ENCODE results near the gene JDP2. TPM values are rescaled to one million over a fixed set of nuclear protein-coding genes. Genes with fewer than 3 reads are reported as not detected.

The JDP2 gene
- total and polyA plus RNA-seq, 12 donors: 6.8 to 59.8 (median 31.8) TPM

DNA sequence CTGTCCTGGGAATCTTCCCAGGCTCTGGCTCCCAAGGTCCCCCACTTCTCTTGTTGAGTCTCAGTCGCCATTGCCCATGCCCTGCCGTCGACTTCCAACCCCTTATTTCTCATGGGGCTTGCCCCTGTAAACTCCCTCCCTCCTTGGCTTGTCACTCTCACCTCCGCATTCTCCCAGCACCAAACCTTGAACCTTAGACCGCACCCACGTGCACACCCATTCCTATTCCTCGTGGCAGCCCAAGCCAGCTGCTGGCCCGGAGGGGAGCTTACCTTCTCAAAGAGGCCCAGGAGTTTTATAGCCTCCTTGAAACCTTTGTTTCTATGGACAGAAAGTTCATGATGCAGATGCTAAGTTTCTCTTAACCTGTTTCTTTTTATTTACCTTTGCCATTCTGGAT lies 4.6 kb downstream of the JDP2 start:
- 90 to 95% (median 93%) methylated on average over 8 of the region's 8 CpGs for WGBS, 4 donors
- Histone ChIP-seq H3K9me3 (replicated peaks in 1 of 3) (no peaks in the 10 kb centered on the region), H3K36me3 (replicated peaks in 1 of 2) (peaks cover 0 to 26% of the 10 kb centered on the region in 2 donors), H3K27ac (no peak overlapping the region), H3K4me1 (replicated peaks in 1 of 2) (peaks cover 7 to 59% of the 10 kb centered on the region in 2 donors), H3K4me3 (no peak overlapping the region), H3K27me3 (no peaks in the 10 kb centered on the region)
- intact Hi-C loops (cut with DNase I): no loop called here
- no peak for DNase-seq
- TF ChIP-seq, protein P1, sequence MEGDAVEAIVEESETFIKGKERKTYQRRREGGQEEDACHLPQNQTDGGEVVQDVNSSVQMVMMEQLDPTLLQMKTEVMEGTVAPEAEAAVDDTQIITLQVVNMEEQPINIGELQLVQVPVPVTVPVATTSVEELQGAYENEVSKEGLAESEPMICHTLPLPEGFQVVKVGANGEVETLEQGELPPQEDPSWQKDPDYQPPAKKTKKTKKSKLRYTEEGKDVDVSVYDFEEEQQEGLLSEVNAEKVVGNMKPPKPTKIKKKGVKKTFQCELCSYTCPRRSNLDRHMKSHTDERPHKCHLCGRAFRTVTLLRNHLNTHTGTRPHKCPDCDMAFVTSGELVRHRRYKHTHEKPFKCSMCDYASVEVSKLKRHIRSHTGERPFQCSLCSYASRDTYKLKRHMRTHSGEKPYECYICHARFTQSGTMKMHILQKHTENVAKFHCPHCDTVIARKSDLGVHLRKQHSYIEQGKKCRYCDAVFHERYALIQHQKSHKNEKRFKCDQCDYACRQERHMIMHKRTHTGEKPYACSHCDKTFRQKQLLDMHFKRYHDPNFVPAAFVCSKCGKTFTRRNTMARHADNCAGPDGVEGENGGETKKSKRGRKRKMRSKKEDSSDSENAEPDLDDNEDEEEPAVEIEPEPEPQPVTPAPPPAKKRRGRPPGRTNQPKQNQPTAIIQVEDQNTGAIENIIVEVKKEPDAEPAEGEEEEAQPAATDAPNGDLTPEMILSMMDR (IDR thresholded peaks at IDR 0.05): no peak
- TF ChIP-seq POLR2A (IDR thresholded peaks at IDR 0.05): no peak

DNA sequence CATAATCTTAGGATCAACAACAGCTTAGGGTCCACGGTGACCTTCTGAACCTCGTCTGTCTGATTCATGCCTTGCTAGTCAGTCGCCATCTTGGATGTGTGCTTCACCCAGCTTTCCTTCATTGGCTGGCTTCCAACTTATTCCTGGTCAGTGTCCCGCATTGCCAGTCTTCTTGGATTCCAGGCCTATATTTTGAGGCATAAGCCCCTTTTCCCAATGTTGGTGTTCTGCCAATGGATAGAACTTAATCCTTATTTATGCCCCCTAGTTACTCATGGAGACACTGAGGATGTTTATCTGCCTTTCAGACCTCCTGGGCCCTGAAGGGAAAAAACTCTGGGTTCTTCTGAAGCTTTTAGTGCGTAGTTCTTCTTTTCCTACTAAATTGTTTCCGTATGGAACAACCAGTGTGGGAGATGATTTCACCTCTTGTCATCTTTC lies 5.8 kb downstream of the JDP2 start:
- Histone ChIP-seq H3K27ac (no peak overlapping the region), H3K27me3 (no peaks in the 10 kb centered on the region), H3K4me1 (replicated peaks in 1 of 2) (peaks cover 20 to 70% of the 10 kb centered on the region in 2 donors), H3K4me3 (no peak overlapping the region), H3K36me3 (replicated peaks in 1 of 2) (peaks cover 0 to 31% of the 10 kb centered on the region in 2 donors), H3K9me3 (replicated peaks in 1 of 3) (no peaks in the 10 kb centered on the region)
- 87 to 96% (median 91%) methylated on average over 6 of the region's 6 CpGs for WGBS, 4 donors
- intact Hi-C loops (cut with DNase I): no loop called here
- no peak for DNase-seq
- no peak for TF ChIP-seq POLR2A (IDR thresholded peaks at IDR 0.05)
- TF ChIP-seq, protein P1 (IDR thresholded peaks at IDR 0.05): no peak

DNA sequence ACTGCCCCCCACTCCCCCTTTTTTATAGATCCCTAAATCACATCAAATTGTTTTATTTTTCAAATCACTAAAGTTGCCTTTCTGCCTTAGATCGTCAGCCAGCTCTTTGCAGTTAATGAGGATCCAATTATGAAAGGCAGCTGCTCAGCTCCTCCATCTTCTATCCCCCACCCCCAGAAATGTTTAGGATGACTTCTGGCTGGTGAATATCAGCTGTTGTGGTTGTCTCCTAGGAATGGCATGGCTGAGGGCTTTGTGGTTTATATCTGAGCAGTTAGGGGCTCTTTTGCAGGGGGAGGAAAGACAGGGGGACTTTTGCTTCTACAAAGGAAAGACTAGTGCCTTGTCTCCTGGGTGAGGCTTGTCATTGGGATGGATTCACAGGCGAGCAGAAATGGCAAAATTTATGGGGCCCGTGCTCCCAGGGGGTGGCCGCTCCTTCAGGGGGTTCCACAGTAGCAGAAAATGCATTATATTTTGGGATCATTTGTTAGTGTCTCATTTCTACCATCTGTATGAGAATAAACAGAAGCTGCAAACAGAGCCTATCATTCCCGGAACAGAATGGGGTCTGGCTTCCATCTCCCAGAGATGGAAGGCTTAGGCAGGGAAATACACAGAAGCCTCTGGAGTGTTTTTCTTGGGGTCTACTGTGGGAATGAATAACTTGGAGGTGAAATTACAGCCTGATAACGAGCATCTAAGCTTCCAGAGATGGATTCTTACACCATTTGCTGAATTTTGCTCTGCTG lies 6.5 kb downstream of the JDP2 start:
- TF ChIP-seq, protein P1 (IDR thresholded peaks at IDR 0.05): no peak
- no peak for TF ChIP-seq POLR2A (IDR thresholded peaks at IDR 0.05)
- no peaks in the 10 kb centered on the region for H3K27me3 ChIP-seq
- H3K4me1 ChIP-seq (replicated peaks in 1 of 2): peaks cover 17 to 67% of the 10 kb centered on the region in 2 donors
- H3K4me3 ChIP-seq: no peak overlapping the region
- DNase-seq: no peak
- H3K9me3 ChIP-seq (replicated peaks in 1 of 3): no peaks in the 10 kb centered on the region
- 84 to 91% (median 86%) methylated on average over 6 of the region's 6 CpGs for WGBS, 4 donors
- H3K36me3 ChIP-seq (replicated peaks in 1 of 2): peaks cover 0 to 38% of the 10 kb centered on the region in 2 donors
- intact Hi-C loops (cut with DNase I): no loop called here
- H3K27ac ChIP-seq: peak overlapping the region in 1 of 5 donors; percentile 12

DNA sequence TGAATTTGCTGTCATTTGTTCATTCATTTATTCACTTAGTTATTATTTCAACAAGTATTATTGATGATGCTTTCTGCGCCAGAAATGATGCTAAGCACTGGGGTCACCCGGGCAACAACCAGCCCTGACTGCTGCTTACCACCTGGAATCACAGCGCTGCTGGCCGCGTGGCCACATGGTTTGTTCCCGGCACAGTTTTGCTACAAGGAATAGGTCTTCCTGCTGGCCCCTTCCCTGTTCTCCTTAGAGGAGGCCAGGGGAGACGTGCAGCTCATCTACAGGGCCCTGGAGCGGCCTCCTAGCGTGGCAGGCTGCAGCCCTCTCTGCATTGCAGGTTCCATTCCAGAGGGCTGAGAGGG lies 7.0 kb downstream of the JDP2 start:
- DNase-seq: peak in 1 of 7 donors; percentile 73
- Histone ChIP-seq H3K4me3 (no peak overlapping the region), H3K9me3 (replicated peaks in 1 of 3) (no peaks in the 10 kb centered on the region), H3K27ac (peak overlapping the region in 1 of 5 donors; percentile 12), H3K4me1 (replicated peaks in 1 of 2) (peaks cover 15 to 63% of the 10 kb centered on the region in 2 donors), H3K27me3 (no peaks in the 10 kb centered on the region), H3K36me3 (replicated peaks in 1 of 2) (peaks cover 0 to 43% of the 10 kb centered on the region in 2 donors)
- intact Hi-C loops (cut with DNase I): no loop called here
- no peak for TF ChIP-seq POLR2A (IDR thresholded peaks at IDR 0.05)
- TF ChIP-seq, protein P1 (IDR thresholded peaks at IDR 0.05): no peak
- 87 to 94% (median 91%) methylated on average over 6 to 9 of the region's 9 CpGs for WGBS, 4 donors
